Calu3 (cell line): ENCODE measurements around the gene SEMG2. TPM values are rescaled to one million over a fixed set of nuclear protein-coding genes. Genes with fewer than 3 reads are reported as not detected.

Experiments
- BruUV-seq: library from RNA; stranded (reverse); fragments of 400-500 nt; replicated peaks from 2 replicates; lab custom pipeline; 2021; lab: Mats Ljungman, UMichigan
- CTCF ChIA-PET: fragments of 300-600 bp; sonication (Branson Sonifier 250); formaldehyde crosslinking; loops from one replicate; lab custom pipeline; 2022; ENCODE audit warnings: antibody characterized with exemption; lab: Charles Lee
- DNase-seq: peaks from one replicate; pipeline ENCODE4 v3.0.0; 2022
- H3K27ac Mint-ChIP-seq: one replicate; pipeline ENCODE4 v1.8.0; 2022; ENCODE audit warnings: mixed read lengths; ENCODE audit not compliant: unreplicated experiment
- H3K27me3 Mint-ChIP-seq: one replicate; pipeline ENCODE4 v1.8.0; 2022; ENCODE audit warnings: mixed read lengths; ENCODE audit not compliant: unreplicated experiment
- H3K36me3 Mint-ChIP-seq: one replicate; pipeline ENCODE4 v1.8.0; 2022; ENCODE audit warnings: mild to moderate bottlenecking, moderate library complexity, mixed read lengths; ENCODE audit not compliant: insufficient read depth, unreplicated experiment
- H3K4me1 Mint-ChIP-seq: one replicate; pipeline ENCODE4 v1.8.0; 2022; ENCODE audit warnings: mild to moderate bottlenecking, low read depth, mixed read lengths; ENCODE audit not compliant: unreplicated experiment
- H3K4me3 Mint-ChIP-seq: one replicate; pipeline ENCODE4 v1.8.0; 2022; ENCODE audit warnings: mild to moderate bottlenecking, low read depth, moderate library complexity, mixed read lengths; ENCODE audit not compliant: unreplicated experiment
- H3K9me3 Mint-ChIP-seq: one replicate; pipeline ENCODE4 v1.8.0; 2022; ENCODE audit warnings: low read depth, mixed read lengths; ENCODE audit not compliant: unreplicated experiment
- CTCF ChIP-seq: fragments of 200-600 bp; IDR thresholded peaks from one replicate; pipeline ENCODE4 v1.8.0; 2022; ENCODE audit warnings: antibody characterized with exemption; ENCODE audit not compliant: unreplicated experiment
- intact Hi-C: fragments of 100-400 bp; cut with micrococcal nuclease; formaldehyde crosslinking; loops from one replicate; pipeline ENCODE4 v1.10.0; 2022; ENCODE audit not compliant: unreplicated experiment
- total RNA-seq: library from RNA; stranded (reverse); gene quantifications from 2 replicates; pipeline ENCODE4 v1.2.3, GENCODE V29; 2022

Gene SEMG2
- total RNA-seq, 1 experiment from 2014 or later = not detected

GRCh38 chr20:45218124-45218523, 3.0 kb upstream of the SEMG2 start:
- CTCF ChIA-PET = no interaction called here
- no peak overlapping the region for H3K4me3 Mint-ChIP-seq
- no peak for TF ChIP-seq CTCF
- intact Hi-C loops = no loop called here
- peaks cover 7% of the 10 kb centered on the region for H3K4me1 Mint-ChIP-seq
- peaks cover 5% of the 10 kb centered on the region for H3K9me3 Mint-ChIP-seq
- no TSS peak for BruUV-seq
- no peak for DNase-seq
- no peaks in the 10 kb centered on the region for H3K36me3 Mint-ChIP-seq
- no peak overlapping the region for H3K27ac Mint-ChIP-seq
- peaks cover 47% of the 10 kb centered on the region for H3K27me3 Mint-ChIP-seq

GRCh38 chr20:45218636-45219035, 2.5 kb upstream of the SEMG2 start:
- no peak overlapping the region for H3K27ac Mint-ChIP-seq
- peaks cover 48% of the 10 kb centered on the region for H3K27me3 Mint-ChIP-seq
- TF ChIP-seq CTCF = no peak
- intact Hi-C loops = no loop called here
- no peak for DNase-seq
- H3K9me3 Mint-ChIP-seq = peaks cover 5% of the 10 kb centered on the region
- CTCF ChIA-PET = no interaction called here
- BruUV-seq = no TSS peak
- no peaks in the 10 kb centered on the region for H3K36me3 Mint-ChIP-seq
- H3K4me3 Mint-ChIP-seq = no peak overlapping the region
- peaks cover 7% of the 10 kb centered on the region for H3K4me1 Mint-ChIP-seq

GRCh38 chr20:45223136-45223535, 2.0 kb downstream of the SEMG2 start:
- TF ChIP-seq CTCF = no peak
- CTCF ChIA-PET = no interaction called here
- no peak for DNase-seq

GRCh38 chr20:45226287-45226686, 5.1 kb downstream of the SEMG2 start:
- H3K36me3 Mint-ChIP-seq = no peaks in the 10 kb centered on the region
- BruUV-seq = no TSS peak
- TF ChIP-seq CTCF = no peak
- no peak overlapping the region for H3K4me3 Mint-ChIP-seq
- DNase-seq = no peak
- H3K9me3 Mint-ChIP-seq = peaks cover 5% of the 10 kb centered on the region
- H3K27me3 Mint-ChIP-seq = peaks cover 63% of the 10 kb centered on the region
- intact Hi-C loops = no loop called here
- CTCF ChIA-PET = interaction anchor here (1.1 to 1.4 kb wide), 2 partner anchors 88 to 182 kb away, joined by 3 read pairs; no protein-coding TSS in a partner anchor
- peaks cover 10% of the 10 kb centered on the region for H3K4me1 Mint-ChIP-seq
- H3K27ac Mint-ChIP-seq = no peak overlapping the region

More at GRCh38 chr20:45223136-45223535, 2.0 kb downstream of the SEMG2 start:
- Mint-ChIP-seq H3K4me3 (no peak overlapping the region), H3K27me3 (peaks cover 59% of the 10 kb centered on the region), H3K36me3 (no peaks in the 10 kb centered on the region), H3K9me3 (peaks cover 5% of the 10 kb centered on the region), H3K27ac (no peak overlapping the region), H3K4me1 (peaks cover 3% of the 10 kb centered on the region)
- BruUV-seq = no TSS peak
- intact Hi-C loops = no loop called here
